OCI-LY1 (cell line): ENCODE measurements around the gene FGF2.

Source experiments
- H2AFZ ChIP-seq: fragments of 200-600 bp; sonication (generic), shearing (Covaris generic); 2 replicates; pipeline ENCODE4 v1.6.0; 2014; ENCODE audit warnings: antibody characterized with exemption, mild to moderate bottlenecking, low read length
- H3F3A ChIP-seq: fragments of 200-600 bp; sonication (generic), shearing (Covaris generic); 2 replicates; pipeline ENCODE4 v1.6.0; 2014; ENCODE audit warnings: mild to moderate bottlenecking, antibody characterized with exemption, low read length, moderate library complexity; ENCODE audit not compliant: insufficient read depth
- H3K27ac ChIP-seq: fragments of 200-600 bp; sonication (generic); 2 replicates; pipeline ENCODE4 v1.5.1; 2014; ENCODE audit warnings: low read length, mixed run types, mild to moderate bottlenecking, low read depth; ENCODE audit not compliant: poor library complexity, severe bottlenecking
- H3K27me3 ChIP-seq: fragments of 200-600 bp; sonication (generic); 2 replicates; pipeline ENCODE4 v1.6.0; 2014; ENCODE audit warnings: antibody characterized with exemption, mild to moderate bottlenecking, low read length, moderate library complexity; ENCODE audit not compliant: insufficient read depth
- H3K36me3 ChIP-seq: fragments of 200-600 bp; sonication (generic); 2 replicates; pipeline ENCODE4 v1.6.1; 2014; ENCODE audit warnings: mild to moderate bottlenecking, antibody characterized with exemption, low read length, moderate library complexity, mixed read lengths; ENCODE audit not compliant: insufficient read depth
- H3K4me1 ChIP-seq: fragments of 200-600 bp; sonication (generic); 2 replicates; pipeline ENCODE4 v1.5.1; 2014; ENCODE audit warnings: mild to moderate bottlenecking, low read length, moderate library complexity; ENCODE audit not compliant: insufficient read depth, severe bottlenecking
- H3K4me2 ChIP-seq: fragments of 200-600 bp; sonication (generic), shearing (Covaris generic); 2 replicates; pipeline ENCODE4 v1.6.1; 2014; ENCODE audit warnings: low read length
- H3K4me3 ChIP-seq: fragments of 200-600 bp; sonication (generic); 2 replicates; pipeline ENCODE4 v1.5.1; 2014; ENCODE audit warnings: low read length, low read depth, mild to moderate bottlenecking, mixed read lengths; ENCODE audit not compliant: poor library complexity, severe bottlenecking
- H3K79me2 ChIP-seq: fragments of 200-600 bp; shearing (Covaris generic); 2 replicates; pipeline ENCODE4 v1.6.1; 2016; ENCODE audit warnings: mixed run types, low read length, mixed read lengths; ENCODE audit not compliant: insufficient read depth
- H3K9ac ChIP-seq: fragments of 200-600 bp; sonication (generic), shearing (Covaris generic); 2 replicates; pipeline ENCODE4 v1.6.1; 2014; ENCODE audit warnings: mild to moderate bottlenecking, low read length, mixed read lengths
- H3K9me2 ChIP-seq: fragments of 200-600 bp; sonication (generic), shearing (Covaris generic); 2 replicates; pipeline ENCODE4 v1.6.1; 2014; ENCODE audit warnings: low read depth, mild to moderate bottlenecking, low read length, mixed read lengths
- H3K9me3 ChIP-seq: fragments of 200-600 bp; shearing (Covaris generic); 2 replicates; pipeline ENCODE4 v1.6.1; 2014; ENCODE audit warnings: low read length, mixed read lengths
- H4K20me1 ChIP-seq: fragments of 200-600 bp; sonication (generic), shearing (Covaris generic); 2 replicates; pipeline ENCODE4 v1.6.0; 2016; ENCODE audit warnings: mild to moderate bottlenecking, low read length; ENCODE audit not compliant: insufficient read depth
- EZH2 ChIP-seq: fragments of 200-600 bp; sonication (generic), shearing (Covaris generic); IDR thresholded peaks from 2 replicates; pipeline ENCODE4 v1.8.0; 2017; ENCODE audit warnings: borderline replicate concordance, mixed run types, mild to moderate bottlenecking, antibody characterized with exemption, low read length, moderate library complexity, mixed read lengths
- TF ChIP-seq, protein P1 (sequence below): fragments of 200-600 bp; sonication (generic), shearing (Covaris generic); IDR thresholded peaks from 2 replicates; pipeline ENCODE4 v1.5.1; 2017; ENCODE audit warnings: mild to moderate bottlenecking, antibody characterized with exemption, low read length, moderate library complexity, mixed read lengths

FGF2 gene

DNA sequence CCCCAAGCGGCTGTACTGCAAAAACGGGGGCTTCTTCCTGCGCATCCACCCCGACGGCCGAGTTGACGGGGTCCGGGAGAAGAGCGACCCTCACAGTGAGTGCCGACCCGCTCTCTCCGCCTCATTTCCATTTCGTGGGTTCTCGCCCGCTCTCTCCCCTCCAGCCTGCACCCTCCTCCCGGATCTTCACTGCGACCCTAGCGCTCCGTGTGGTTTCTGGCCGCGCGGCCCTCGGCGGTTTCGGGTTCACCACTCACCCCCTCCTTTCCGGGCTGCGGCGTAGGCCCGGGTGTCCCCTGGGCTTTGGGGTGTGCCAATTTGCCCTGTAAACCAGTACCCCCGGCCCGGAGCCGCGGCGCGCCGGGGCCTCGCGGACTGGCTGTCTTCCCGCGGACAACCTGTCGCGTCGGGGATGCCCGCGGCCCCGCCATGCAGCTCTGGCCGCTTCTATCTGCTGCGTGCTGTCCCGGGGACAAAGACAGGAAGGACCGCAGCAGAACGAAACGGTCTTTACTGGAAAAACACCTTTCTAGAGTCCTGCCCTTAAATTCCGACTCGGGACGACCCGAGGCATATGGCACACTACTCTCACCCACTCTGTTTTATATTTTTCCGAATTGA lies 737 bp downstream of the FGF2 start:
- no peaks in the 10 kb centered on the region for H4K20me1 ChIP-seq
- H2AFZ ChIP-seq: no peak overlapping the region
- H3K27me3 ChIP-seq: peaks cover 3% of the 10 kb centered on the region; the same call in 1 of the 2 replicates
- H3K36me3 ChIP-seq: no peaks in the 10 kb centered on the region
- H3K79me2 ChIP-seq: no peaks in the 10 kb centered on the region
- H3K4me1 ChIP-seq: peaks cover 11% of the 10 kb centered on the region
- H3K4me2 ChIP-seq: peak overlapping the region; percentile 67
- H3K9ac ChIP-seq: peak overlapping the region; percentile 35; the same call in 1 of the 2 replicates
- no peaks in the 10 kb centered on the region for H3F3A ChIP-seq
- H3K9me2 ChIP-seq: no peaks in the 10 kb centered on the region
- TF ChIP-seq EZH2: no peak
- TF ChIP-seq, protein P1, sequence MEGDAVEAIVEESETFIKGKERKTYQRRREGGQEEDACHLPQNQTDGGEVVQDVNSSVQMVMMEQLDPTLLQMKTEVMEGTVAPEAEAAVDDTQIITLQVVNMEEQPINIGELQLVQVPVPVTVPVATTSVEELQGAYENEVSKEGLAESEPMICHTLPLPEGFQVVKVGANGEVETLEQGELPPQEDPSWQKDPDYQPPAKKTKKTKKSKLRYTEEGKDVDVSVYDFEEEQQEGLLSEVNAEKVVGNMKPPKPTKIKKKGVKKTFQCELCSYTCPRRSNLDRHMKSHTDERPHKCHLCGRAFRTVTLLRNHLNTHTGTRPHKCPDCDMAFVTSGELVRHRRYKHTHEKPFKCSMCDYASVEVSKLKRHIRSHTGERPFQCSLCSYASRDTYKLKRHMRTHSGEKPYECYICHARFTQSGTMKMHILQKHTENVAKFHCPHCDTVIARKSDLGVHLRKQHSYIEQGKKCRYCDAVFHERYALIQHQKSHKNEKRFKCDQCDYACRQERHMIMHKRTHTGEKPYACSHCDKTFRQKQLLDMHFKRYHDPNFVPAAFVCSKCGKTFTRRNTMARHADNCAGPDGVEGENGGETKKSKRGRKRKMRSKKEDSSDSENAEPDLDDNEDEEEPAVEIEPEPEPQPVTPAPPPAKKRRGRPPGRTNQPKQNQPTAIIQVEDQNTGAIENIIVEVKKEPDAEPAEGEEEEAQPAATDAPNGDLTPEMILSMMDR: no peak
- H3K27ac ChIP-seq: no peak overlapping the region
- H3K9me3 ChIP-seq: no peaks in the 10 kb centered on the region
- peak overlapping the region; percentile 60 for H3K4me3 ChIP-seq

DNA sequence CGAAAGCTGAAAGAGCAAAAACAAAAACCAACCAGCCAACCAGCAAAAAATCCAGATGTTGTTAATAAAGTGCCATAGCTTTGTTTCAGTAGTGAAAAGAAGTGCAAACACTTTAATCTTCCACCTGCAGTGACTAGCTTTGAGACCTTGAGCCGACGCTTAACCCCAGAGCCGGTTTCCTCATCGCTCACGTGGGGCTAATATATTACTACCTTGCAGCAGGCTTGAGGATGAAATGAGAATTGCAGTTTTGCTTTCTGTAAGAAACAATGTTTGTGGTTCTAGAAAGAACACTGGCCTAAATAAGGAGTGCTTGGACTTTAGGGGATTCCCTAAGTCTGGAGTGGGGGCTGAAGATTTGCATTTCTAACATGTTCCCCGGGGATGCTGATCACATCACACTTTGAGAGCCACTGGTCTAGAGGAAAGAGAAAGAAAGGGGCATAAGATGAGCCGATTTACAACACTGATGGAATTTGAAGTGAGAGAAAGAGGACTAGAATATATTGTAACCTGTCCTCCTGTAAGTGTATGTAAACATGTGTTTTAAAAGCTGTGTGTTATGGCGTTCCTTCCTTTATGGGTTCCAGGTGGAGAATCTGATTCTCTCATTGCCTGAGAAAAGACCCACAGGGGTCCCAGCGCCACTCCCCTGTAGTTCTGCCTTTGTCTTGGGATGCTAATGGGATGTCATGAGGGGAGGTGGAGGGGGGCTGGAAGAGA lies 1.4 kb downstream of the FGF2 start:
- no peak overlapping the region for H2AFZ ChIP-seq
- H3K27ac ChIP-seq: no peak overlapping the region
- peaks cover 11% of the 10 kb centered on the region for H3K4me1 ChIP-seq
- H3F3A ChIP-seq: no peaks in the 10 kb centered on the region
- H3K9me3 ChIP-seq: no peaks in the 10 kb centered on the region
- H3K4me2 ChIP-seq: peak overlapping the region; percentile 67
- no peaks in the 10 kb centered on the region for H4K20me1 ChIP-seq
- H3K27me3 ChIP-seq: peaks cover 3% of the 10 kb centered on the region; the same call in 1 of the 2 replicates
- no peaks in the 10 kb centered on the region for H3K79me2 ChIP-seq
- H3K4me3 ChIP-seq: peak overlapping the region; percentile 60
- H3K9me2 ChIP-seq: no peaks in the 10 kb centered on the region
- H3K9ac ChIP-seq: peak overlapping the region; percentile 35; the same call in 1 of the 2 replicates
- TF ChIP-seq, protein P1: no peak
- TF ChIP-seq EZH2: no peak
- no peaks in the 10 kb centered on the region for H3K36me3 ChIP-seq

DNA sequence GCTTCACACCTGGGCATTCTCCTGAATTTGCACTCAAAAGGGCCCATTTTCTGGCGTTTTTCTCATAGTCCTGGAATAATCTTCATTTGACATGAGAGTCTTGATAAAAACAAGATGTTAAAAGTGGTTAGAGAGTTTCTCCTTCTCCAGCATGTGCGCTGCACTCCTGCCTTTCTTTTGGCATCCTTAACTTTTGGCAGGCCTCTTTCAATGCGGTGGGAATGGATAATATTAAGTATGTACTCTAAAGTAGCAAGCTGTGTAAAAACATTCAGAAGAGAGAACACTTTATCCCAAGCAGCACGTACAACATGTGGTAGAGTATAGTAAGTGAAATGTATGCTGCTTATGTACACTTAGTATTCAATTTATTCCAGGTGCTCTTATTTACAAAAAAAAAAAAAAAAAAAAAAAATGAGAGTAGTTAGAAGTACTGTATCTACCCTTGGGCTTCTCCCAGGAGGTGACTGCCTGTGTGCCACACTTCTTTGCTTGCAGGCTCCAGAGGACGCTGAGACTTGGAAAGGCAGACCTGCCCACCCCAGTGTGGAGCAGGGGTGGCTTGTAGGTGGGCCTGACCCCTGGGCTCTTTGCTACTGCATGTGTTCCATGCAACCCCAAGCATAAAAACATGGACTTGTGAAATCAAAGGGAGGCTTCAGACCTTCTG lies 3.9 kb downstream of the FGF2 start:
- Histone ChIP-seq H3K27me3 (peaks cover 3% of the 10 kb centered on the region; the same call in 1 of the 2 replicates), H3K4me2 (no peak overlapping the region), H3F3A (no peaks in the 10 kb centered on the region), H3K9me3 (no peaks in the 10 kb centered on the region), H4K20me1 (no peaks in the 10 kb centered on the region), H3K27ac (no peak overlapping the region), H3K9me2 (no peaks in the 10 kb centered on the region), H3K9ac (no peak overlapping the region), H3K4me3 (no peak overlapping the region), H3K4me1 (peaks cover 11% of the 10 kb centered on the region), H2AFZ (no peak overlapping the region), H3K36me3 (no peaks in the 10 kb centered on the region), H3K79me2 (no peaks in the 10 kb centered on the region)
- no peak for TF ChIP-seq EZH2
- TF ChIP-seq, protein P1: no peak
